Ascending aorta (tissue), 2 donors: ENCODE data around the gene FHIP1B. TPM values are rescaled to one million over a fixed set of nuclear protein-coding genes. Genes with fewer than 3 reads are reported as not detected.

ENCODE experiments used
- DNase-seq, 2 donors: peaks; one replicate each; pipeline ENCODE4 v3.0.0-alpha.2; 2019; ENCODE audit warnings: low spot score in 2 of 2
- H3K27ac ChIP-seq, 2 donors: fragments of 200-600 bp; sonication (generic); one replicate each; pipeline ENCODE4 v1.5.1; 2016 to 2017; ENCODE audit warnings: mild to moderate bottlenecking in 1 of 2
- H3K27me3 ChIP-seq: fragments of 200-600 bp; sonication (generic); one replicate; pipeline ENCODE4 v1.5.1; 2017
- H3K36me3 ChIP-seq, 2 donors: fragments of 200-600 bp; sonication (generic); one replicate each; pipeline ENCODE4 v1.5.1; 2016
- H3K4me1 ChIP-seq, 2 donors: fragments of 200-600 bp; sonication (generic); one replicate each; pipeline ENCODE4 v1.5.1; 2016 to 2017; ENCODE audit warnings: mild to moderate bottlenecking in 1 of 2
- H3K4me3 ChIP-seq, 2 donors: fragments of 200-600 bp; sonication (generic); one replicate each; pipeline ENCODE4 v1.5.1; 2016 to 2017; ENCODE audit warnings: mild to moderate bottlenecking in 1 of 2
- H3K9me3 ChIP-seq, 2 donors: fragments of 200-600 bp; sonication (generic); one replicate each; pipeline ENCODE4 v1.5.1; 2016
- intact Hi-C: fragments of 100-400 bp; cut with DNase I; formaldehyde crosslinking; loops from one replicate; pipeline ENCODE4 v1.15.1; 2023
- total RNA-seq: library from RNA; depleted of rRNA; stranded (reverse); fragments of >200 nt; gene quantifications from one replicate; pipeline ENCODE4 v1.1.0, GENCODE V29; 2016
- TF ChIP-seq, protein P1 (sequence below), 3 experiments: fragments of 200-600 bp in 2 of 3; fragments of 450-650 bp in 1 of 3; sonication (generic) in 2 of 3; IDR thresholded peaks; one replicate each; pipeline ENCODE4 v1.5.1; 2016 to 2019; ENCODE audit warnings: antibody characterized with exemption in 3 of 3, mild to moderate bottlenecking in 1 of 3, moderate library complexity in 1 of 3

FHIP1B gene
- total RNA-seq, 1 donor from 2014 or later, result 31.9 TPM

DNA sequence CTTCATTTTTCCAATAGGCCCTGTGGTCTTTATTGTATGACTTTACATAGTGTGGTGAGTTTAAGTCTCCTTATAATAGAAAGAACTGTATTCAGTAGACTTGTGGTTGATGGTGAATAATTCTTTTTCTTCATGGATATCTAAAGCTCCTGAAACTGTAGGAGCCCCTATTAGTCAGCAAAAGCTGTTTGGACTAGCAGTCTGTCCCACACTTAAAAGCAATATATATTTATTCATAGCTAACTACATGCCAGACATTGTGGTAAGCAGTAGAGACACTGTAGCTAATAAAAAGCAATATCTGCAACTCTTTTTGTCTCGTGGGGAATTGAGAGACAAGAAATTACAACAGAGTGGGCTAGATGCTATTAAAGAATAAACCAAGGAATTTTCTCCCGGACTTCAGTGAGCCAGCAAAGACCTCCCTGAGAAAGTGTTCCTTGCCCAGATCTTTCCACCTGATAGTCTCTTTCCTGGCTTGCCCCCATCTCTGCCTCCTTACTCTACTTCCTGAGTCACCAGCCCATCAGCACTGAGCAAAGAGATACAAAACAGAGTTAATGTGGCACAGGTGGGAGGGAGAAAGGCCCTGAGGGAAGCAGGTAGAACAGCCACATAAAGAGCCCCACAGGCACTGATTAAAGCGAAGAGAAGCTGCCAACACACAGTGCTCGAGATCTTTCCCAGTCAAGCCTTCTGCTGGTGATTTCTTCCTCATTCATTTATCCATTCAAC is 36.8 kb downstream of the FHIP1B start:
- no peaks in the 10 kb centered on the region for H3K9me3 ChIP-seq
- H3K27me3 ChIP-seq, result no peaks in the 10 kb centered on the region
- no peaks in the 10 kb centered on the region for H3K36me3 ChIP-seq
- no peaks in the 10 kb centered on the region for H3K4me1 ChIP-seq
- intact Hi-C loops, result no loop called here
- TF ChIP-seq, protein P1, sequence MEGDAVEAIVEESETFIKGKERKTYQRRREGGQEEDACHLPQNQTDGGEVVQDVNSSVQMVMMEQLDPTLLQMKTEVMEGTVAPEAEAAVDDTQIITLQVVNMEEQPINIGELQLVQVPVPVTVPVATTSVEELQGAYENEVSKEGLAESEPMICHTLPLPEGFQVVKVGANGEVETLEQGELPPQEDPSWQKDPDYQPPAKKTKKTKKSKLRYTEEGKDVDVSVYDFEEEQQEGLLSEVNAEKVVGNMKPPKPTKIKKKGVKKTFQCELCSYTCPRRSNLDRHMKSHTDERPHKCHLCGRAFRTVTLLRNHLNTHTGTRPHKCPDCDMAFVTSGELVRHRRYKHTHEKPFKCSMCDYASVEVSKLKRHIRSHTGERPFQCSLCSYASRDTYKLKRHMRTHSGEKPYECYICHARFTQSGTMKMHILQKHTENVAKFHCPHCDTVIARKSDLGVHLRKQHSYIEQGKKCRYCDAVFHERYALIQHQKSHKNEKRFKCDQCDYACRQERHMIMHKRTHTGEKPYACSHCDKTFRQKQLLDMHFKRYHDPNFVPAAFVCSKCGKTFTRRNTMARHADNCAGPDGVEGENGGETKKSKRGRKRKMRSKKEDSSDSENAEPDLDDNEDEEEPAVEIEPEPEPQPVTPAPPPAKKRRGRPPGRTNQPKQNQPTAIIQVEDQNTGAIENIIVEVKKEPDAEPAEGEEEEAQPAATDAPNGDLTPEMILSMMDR (IDR thresholded peaks at IDR 0.05), result no peak
- no peak for DNase-seq
- H3K4me3 ChIP-seq, result no peak overlapping the region
- H3K27ac ChIP-seq, result no peak overlapping the region

DNA sequence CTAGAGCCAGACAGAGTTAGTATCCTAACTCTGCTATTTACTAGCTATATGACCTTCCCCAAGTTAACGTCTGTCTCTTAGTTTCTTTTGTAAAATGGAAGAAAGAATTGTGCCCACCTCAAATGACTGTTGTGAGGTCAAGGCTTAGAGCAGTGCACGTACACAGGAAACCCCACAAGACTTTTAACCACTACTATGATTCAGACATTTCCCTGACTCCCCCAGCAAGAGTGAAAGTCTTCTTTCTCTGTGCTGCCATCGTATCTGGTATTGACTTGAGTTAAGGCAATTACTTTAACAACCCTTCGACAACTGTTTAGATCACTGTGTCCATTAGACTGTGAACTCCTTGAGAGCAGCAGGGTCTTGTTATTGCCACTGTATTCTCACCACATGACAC is 38.0 kb downstream of the FHIP1B start:
- Histone ChIP-seq H3K27ac (no peak overlapping the region), H3K4me3 (no peak overlapping the region), H3K27me3 (no peaks in the 10 kb centered on the region), H3K36me3 (no peaks in the 10 kb centered on the region), H3K9me3 (no peaks in the 10 kb centered on the region), H3K4me1 (no peaks in the 10 kb centered on the region)
- intact Hi-C loops, result no loop called here
- no peak for DNase-seq
- TF ChIP-seq, protein P1 (IDR thresholded peaks at IDR 0.05), result no peak

DNA sequence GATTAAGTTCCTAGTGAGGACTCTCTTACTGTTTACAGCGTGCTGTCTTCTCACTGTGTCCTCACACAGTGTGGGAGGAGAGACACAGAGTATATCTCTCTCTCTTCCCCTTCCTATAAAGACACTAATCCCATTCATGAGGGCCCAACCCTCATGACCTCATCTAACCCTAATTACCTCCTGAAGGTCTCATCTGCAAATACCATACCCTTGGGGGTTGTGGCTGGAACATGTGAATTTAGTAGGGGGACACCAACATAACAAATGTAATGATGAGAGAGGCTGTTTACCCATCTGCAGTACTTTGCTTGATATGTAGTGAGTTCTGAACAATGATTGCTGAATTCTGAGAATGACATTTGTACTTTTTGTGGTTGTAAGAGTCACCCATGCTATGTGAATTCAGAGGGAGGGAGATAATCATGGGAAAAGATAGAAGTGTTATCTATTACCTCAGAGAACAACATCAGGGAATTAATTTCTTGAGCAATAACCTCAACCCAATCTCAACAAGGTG is 40.3 kb downstream of the FHIP1B start:
- Histone ChIP-seq H3K4me1 (no peaks in the 10 kb centered on the region), H3K27ac (no peak overlapping the region), H3K36me3 (no peaks in the 10 kb centered on the region), H3K9me3 (no peaks in the 10 kb centered on the region), H3K4me3 (no peak overlapping the region), H3K27me3 (no peaks in the 10 kb centered on the region)
- TF ChIP-seq, protein P1 (IDR thresholded peaks at IDR 0.05), result no peak
- intact Hi-C loops, result no loop called here
- DNase-seq, result no peak

DNA sequence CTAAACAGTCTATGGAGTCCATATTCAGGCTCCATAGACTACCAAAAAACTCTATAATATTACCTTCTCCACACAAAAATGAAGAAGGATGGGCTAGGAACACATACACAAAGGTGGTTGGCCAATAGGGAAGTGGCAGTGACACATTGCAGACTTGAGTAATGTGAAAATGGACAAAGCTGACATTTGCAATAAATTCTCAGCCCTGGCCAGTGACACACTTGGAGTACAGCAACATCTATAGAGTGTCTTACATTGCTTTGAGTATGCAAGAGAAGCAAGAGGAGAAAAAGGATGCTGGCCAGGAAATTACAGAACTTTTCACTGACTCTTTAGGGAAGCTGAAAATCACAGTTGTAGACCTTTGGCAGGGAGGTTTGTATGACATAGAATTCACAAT is 42.7 kb downstream of the FHIP1B start:
- H3K4me3 ChIP-seq, result no peak overlapping the region
- H3K4me1 ChIP-seq, result no peaks in the 10 kb centered on the region
- H3K36me3 ChIP-seq, result no peaks in the 10 kb centered on the region
- no peak for DNase-seq
- H3K9me3 ChIP-seq, result no peaks in the 10 kb centered on the region
- TF ChIP-seq, protein P1 (IDR thresholded peaks at IDR 0.05), result no peak
- intact Hi-C loops, result no loop called here
- H3K27ac ChIP-seq, result no peak overlapping the region
- H3K27me3 ChIP-seq, result no peaks in the 10 kb centered on the region

DNA sequence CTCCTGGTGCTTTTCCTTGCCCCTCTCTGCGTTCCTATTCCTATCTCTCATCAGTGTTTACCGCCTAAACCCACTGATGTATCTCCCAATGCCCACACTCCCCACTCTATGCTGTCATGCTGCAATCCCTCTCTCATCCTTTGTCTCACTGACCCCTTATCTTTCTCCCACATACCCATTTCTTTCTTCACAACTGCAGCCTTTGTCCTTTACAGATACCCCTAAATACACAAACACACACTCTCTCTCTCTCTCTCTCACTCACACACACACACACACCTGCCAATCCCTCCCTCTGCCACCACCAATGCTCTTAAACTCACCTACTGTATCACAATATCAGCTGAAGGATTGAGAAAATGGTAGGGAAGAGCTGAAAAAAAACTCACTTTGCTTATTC is 59.0 kb downstream of the FHIP1B start:
- Histone ChIP-seq H3K9me3 (no peaks in the 10 kb centered on the region), H3K27me3 (no peaks in the 10 kb centered on the region), H3K4me1 (no peaks in the 10 kb centered on the region), H3K4me3 (no peak overlapping the region), H3K36me3 (no peaks in the 10 kb centered on the region), H3K27ac (no peak overlapping the region)
- TF ChIP-seq, protein P1 (IDR thresholded peaks at IDR 0.05), result no peak
- DNase-seq, result no peak
- intact Hi-C loops, result no loop called here
